ENCODE measurements around the gene TMBIM6.

Gene TMBIM6

DNA sequence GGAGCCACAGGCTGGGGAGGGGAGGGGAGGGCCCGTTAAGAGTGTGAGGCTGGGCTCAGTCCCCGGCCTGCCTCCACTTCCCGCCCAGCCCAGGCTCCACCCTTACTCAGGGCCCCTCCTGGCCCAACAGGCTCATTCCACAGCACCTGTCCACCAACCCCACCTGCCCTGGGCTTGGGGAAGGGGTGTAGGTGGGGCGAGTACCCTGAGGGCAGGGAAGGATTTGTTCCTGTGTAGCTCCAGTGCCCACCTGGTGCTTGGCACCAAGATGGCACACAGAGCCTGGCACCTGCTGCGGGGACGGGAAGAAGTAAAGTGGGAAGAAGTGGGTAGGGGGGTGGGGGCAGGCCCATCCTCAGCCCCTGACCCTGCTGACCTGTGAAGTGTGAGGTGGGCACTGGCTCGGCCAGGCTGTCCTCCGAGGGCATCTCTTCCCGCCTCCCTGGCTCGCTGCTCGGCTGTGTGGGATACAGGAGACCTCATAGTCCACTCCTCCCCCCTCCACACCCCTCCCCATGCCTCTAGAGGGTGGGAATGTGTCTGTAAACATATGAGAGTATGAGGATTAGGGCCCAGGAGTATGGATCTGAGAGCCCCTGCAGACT lies 51.7 kb downstream of the TMBIM6 start:
- peaks cover under 1% of the 10 kb centered on the region for H3K36me3 Mint-ChIP-seq
- ATAC-seq (ENCODE audit: low read depth) (no peak), DNase-seq (ENCODE audit: low spot score in 2 of 2) (no peak)
- no peaks in the 10 kb centered on the region for H3K27me3 Mint-ChIP-seq
- H3K9me3 Mint-ChIP-seq, result no peaks in the 10 kb centered on the region
- H3K4me3 Mint-ChIP-seq, result no peak overlapping the region
- no peak overlapping the region for H3K27ac Mint-ChIP-seq
- H3K4me1 Mint-ChIP-seq, result no peaks in the 10 kb centered on the region

DNA sequence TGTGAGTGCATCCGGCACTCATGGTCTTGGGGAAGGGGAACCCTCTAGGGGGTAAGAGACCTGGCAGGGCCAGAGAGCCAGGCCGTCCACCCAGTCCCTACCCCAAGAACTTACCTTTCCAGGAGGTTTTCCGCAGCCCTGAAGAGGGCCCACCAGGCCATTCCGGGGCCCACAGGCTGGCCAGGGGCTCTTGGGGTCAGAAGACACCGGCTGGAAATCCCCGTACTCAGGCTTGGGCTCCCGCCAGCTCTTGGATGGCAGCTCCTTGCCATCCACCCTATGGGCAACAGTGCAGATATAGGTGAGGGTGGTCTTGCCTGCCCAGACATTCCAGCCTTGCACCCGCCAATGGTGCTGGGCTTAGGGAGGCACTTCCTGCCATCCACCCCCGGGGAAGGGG lies 52.3 kb downstream of the TMBIM6 start:
- H3K4me3 Mint-ChIP-seq, result no peak overlapping the region
- H3K27me3 Mint-ChIP-seq, result no peaks in the 10 kb centered on the region
- DNase-seq (ENCODE audit: low spot score in 2 of 2), result no peak
- H3K36me3 Mint-ChIP-seq, result peaks cover 2% of the 10 kb centered on the region
- no peak for ATAC-seq (ENCODE audit: low read depth)
- H3K27ac Mint-ChIP-seq, result no peak overlapping the region
- no peaks in the 10 kb centered on the region for H3K4me1 Mint-ChIP-seq
- H3K9me3 Mint-ChIP-seq, result no peaks in the 10 kb centered on the region

DNA sequence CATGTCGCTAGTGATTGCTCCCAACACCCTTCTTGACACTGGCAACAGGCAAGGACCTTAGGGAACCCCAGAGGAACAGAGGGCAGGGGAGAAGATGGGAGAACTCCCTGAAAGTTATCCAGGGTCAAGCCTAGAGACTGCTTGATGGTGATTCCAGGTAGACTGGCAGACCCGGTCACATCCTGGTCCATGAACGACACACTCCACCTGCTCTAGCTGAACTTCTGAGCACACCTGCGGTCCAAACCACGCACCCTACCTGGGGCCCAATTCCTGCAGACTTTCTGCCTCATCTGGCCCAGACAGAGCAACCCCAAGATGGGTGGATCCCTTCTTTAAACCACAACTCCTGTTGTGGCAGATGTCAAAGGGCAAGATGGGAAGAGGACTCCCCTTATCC lies 52.7 kb downstream of the TMBIM6 start:
- peaks cover 2% of the 10 kb centered on the region for H3K36me3 Mint-ChIP-seq
- no peak overlapping the region for H3K27ac Mint-ChIP-seq
- H3K9me3 Mint-ChIP-seq, result no peaks in the 10 kb centered on the region
- no peak overlapping the region for H3K4me3 Mint-ChIP-seq
- no peaks in the 10 kb centered on the region for H3K4me1 Mint-ChIP-seq
- H3K27me3 Mint-ChIP-seq, result no peaks in the 10 kb centered on the region
- DNase-seq (ENCODE audit: low spot score in 2 of 2) (no peak), ATAC-seq (ENCODE audit: low read depth) (no peak)

DNA sequence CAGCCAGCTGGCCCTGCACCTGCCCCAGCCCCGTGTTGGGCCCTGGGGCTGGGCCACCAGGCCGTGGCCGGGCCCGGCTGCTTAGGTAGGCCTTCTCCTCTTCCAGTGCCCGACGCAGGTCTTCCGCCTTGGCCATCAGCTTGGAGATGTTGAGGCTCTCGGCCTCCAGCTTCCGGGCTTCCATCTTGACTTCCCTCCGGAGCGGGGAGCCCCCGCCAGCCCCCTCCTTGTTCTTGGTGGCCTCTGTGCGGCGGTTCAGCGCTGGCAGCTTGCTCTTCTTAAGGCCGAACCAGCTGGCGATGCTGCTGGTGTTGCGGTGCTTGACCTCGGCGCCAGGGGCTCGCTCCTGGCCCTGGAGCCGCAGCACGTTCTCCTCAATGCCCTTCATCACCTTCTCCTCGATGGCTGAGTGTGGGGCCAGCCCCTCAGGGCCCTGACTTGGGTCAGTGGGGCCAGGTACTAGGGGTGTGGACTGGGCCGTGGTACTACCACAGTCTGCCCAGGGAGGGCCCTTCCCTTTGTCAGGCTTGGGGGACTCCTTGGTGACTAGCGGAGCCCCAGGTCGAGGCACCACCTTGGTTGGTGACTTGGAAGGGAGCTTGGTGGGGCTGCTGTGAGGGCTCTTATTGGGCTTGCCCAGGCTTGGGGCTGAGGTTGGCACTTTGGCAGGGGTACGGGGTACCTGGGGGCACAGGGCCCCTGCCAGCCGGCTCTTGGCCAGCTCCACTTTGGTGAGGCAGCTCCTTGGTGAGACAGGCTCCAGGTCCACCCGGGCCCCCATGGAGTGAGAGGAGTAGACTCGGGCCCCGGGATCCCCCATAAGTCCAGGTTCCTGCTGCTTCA lies 53.7 kb downstream of the TMBIM6 start:
- Mint-ChIP-seq H3K9me3 (no peaks in the 10 kb centered on the region), H3K4me1 (no peaks in the 10 kb centered on the region), H3K27ac (no peak overlapping the region)

DNA sequence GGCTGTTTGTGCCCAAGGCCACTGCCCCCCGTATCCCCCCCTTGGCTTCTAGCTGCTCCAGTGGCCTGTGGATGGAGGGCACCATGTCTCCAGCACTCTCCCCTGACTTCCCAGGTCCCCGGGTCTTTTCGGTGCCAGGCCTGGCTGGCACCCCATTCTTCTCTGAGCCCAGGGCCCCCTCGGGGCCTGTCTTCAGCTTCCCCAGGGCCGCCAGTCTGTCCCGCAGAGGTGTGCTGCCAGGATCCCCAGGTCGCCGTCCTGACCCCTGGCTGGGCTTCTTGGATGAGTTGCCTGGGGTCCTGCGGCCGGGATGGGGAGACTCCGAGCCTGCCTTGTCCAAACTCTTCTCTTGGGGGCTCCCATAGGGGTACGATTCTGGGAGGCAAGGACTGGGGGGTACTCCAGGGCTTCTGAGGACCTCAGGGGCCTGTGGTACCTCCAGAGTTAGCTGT lies 54.3 kb downstream of the TMBIM6 start:
- Mint-ChIP-seq H3K27ac (no peak overlapping the region), H3K9me3 (no peaks in the 10 kb centered on the region), H3K4me1 (no peaks in the 10 kb centered on the region), H3K4me3 (no peak overlapping the region), H3K27me3 (no peaks in the 10 kb centered on the region), H3K36me3 (peaks cover 6% of the 10 kb centered on the region)
- ATAC-seq (ENCODE audit: low read depth) (no peak), DNase-seq (ENCODE audit: low spot score in 2 of 2) (no peak)

More for the DNA sequence above, 53.7 kb downstream of the TMBIM6 start:
- H3K27me3 Mint-ChIP-seq, result no peaks in the 10 kb centered on the region
- ATAC-seq (ENCODE audit: low read depth), result no peak
- DNase-seq (ENCODE audit: low spot score in 2 of 2), result no peak
- no peak overlapping the region for H3K4me3 Mint-ChIP-seq
- peaks cover 2% of the 10 kb centered on the region for H3K36me3 Mint-ChIP-seq

DNA sequence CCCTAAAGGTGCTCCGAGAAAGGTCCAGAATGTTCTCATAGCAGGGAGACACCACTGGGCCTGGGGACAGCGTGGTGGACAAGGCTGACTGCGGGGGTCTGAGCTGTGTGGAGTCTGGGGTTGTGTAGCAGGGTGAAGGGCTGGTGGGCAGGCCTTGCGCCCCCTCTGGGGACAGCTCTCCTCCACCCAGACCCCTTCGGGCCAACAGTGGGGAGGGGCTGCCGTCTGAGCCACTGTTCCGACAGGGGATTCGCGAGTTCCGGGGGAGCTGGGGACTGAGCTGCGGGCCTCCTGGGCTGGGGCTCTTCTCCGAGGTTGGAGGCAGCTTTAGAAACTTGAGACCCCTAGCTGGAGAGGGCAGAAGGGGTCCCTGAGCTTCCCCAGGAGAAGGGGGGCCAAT lies 54.8 kb downstream of the TMBIM6 start:
- Mint-ChIP-seq H3K4me1 (no peaks in the 10 kb centered on the region), H3K4me3 (no peak overlapping the region), H3K36me3 (peaks cover 6% of the 10 kb centered on the region), H3K27me3 (no peaks in the 10 kb centered on the region), H3K27ac (no peak overlapping the region), H3K9me3 (no peaks in the 10 kb centered on the region)
- DNase-seq (ENCODE audit: low spot score in 2 of 2) (no peak), ATAC-seq (ENCODE audit: low read depth) (no peak)

DNA sequence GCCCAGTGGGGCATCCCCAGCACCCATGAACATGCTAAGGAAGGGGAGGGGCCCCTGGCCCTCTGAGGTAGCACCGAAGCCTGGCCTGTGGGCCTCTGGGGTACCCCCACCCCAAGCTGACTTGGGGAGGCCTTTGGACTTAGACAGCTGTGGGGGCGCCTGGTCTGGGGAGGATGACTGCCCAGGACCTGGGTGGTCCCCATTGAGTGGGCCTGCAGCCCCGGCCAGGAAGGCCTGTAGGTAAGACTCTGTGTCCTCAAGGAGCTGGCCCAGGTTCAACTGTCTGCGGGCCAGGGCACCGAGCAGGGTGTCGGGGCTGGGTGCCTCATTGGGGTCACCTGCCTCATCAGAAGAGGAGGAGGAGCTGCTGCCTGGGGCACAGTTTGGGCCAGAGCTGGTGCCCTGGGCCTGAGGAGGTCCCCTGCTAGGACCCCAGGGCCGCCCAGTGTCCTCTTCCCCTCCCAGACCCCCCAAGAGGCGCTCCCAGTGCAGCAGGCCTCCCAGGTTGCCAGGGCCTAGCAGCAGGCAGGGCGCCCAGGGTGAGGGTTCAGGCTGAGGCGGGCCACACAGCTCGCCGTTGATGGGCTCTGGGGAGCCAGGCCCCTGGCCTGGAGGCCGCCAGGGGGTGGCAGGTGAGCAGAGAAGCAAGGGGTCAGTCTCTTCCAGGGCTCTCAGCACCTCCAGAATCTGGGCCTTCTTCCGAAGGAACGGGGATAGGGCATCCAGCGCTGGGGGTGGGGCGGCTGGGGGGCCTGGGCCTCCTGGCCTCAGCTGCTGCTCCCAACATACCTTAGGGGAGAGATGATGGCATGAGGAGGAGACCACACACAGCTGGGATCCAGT lies 55.5 kb downstream of the TMBIM6 start:
- Mint-ChIP-seq H3K27me3 (no peaks in the 10 kb centered on the region), H3K9me3 (no peaks in the 10 kb centered on the region), H3K36me3 (peaks cover 8% of the 10 kb centered on the region), H3K4me1 (no peaks in the 10 kb centered on the region), H3K4me3 (no peak overlapping the region), H3K27ac (no peak overlapping the region)
- ATAC-seq (ENCODE audit: low read depth), result no peak
- DNase-seq (ENCODE audit: low spot score in 2 of 2), result no peak

DNA sequence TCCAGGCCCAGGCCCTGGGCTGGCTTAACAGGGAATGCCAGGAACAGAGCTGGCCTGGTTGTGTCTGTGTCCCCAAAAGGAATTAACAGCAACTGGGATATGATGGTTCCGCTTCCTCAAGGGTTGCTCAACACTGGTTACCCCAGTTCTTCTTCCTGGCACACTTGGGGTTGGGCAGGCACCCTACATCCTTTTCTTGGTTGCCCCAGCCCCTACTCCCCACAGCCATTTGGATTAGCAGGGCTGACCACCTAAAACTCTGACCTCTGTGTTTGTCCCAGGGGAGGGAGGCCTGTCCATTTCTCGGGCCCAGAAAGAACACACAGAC lies 56.1 kb downstream of the TMBIM6 start:
- no peaks in the 10 kb centered on the region for H3K4me1 Mint-ChIP-seq
- DNase-seq (ENCODE audit: low spot score in 2 of 2) (no peak), ATAC-seq (ENCODE audit: low read depth) (no peak)
- no peaks in the 10 kb centered on the region for H3K27me3 Mint-ChIP-seq
- no peak overlapping the region for H3K4me3 Mint-ChIP-seq
- no peak overlapping the region for H3K27ac Mint-ChIP-seq
- peaks cover 9% of the 10 kb centered on the region for H3K36me3 Mint-ChIP-seq
- H3K9me3 Mint-ChIP-seq, result no peaks in the 10 kb centered on the region

DNA sequence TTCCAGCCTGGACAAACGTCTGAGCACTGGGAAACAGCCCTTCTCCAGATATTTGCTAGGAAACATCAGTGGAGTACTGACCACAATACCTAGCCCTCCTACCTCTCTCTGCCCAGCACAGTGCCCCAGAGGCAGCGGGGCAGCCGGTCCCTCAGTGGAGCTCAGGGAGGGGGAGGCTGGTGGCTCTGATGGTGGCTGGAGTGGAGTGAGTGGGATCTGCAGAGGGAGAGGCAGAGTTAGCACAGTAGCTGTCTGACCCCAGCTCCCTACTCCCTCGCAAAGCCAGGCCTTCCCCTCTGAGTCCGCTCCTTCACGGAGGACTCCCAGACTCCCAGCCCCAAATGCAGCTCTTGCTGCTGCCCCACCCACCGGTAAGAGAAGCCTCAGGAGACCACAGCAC lies 56.9 kb downstream of the TMBIM6 start:
- no peak overlapping the region for H3K4me3 Mint-ChIP-seq
- H3K27me3 Mint-ChIP-seq, result no peaks in the 10 kb centered on the region
- peaks cover 14% of the 10 kb centered on the region for H3K36me3 Mint-ChIP-seq
- no peak overlapping the region for H3K27ac Mint-ChIP-seq
- no peaks in the 10 kb centered on the region for H3K4me1 Mint-ChIP-seq
- no peaks in the 10 kb centered on the region for H3K9me3 Mint-ChIP-seq
- ATAC-seq (ENCODE audit: low read depth) (no peak), DNase-seq (ENCODE audit: low spot score in 2 of 2) (no peak)

DNA sequence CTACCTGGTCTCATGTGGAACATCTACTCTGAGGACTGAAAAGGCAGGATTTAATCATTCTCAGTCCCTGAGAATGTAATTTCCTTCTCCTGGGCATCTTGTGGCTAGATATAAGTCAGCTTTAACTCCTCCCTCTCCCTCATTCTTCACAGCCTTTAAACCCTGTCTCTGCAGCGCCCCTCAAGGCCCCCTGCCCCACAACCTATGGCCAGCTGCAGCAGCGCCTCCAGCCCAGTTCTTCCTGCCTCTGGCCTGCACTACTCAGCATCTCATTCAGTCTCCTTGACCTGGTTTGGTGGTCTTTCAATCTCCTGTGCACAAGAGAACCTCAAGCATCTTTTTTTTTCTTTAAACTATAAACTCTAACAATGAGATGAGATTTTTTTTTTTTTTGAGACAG lies 57.6 kb downstream of the TMBIM6 start:
- Mint-ChIP-seq H3K4me1 (no peaks in the 10 kb centered on the region), H3K9me3 (no peaks in the 10 kb centered on the region), H3K4me3 (no peak overlapping the region), H3K36me3 (peaks cover 16% of the 10 kb centered on the region), H3K27ac (no peak overlapping the region), H3K27me3 (no peaks in the 10 kb centered on the region)
- no peak for ATAC-seq (ENCODE audit: low read depth)
- no peak for DNase-seq (ENCODE audit: low spot score in 2 of 2)

DNA sequence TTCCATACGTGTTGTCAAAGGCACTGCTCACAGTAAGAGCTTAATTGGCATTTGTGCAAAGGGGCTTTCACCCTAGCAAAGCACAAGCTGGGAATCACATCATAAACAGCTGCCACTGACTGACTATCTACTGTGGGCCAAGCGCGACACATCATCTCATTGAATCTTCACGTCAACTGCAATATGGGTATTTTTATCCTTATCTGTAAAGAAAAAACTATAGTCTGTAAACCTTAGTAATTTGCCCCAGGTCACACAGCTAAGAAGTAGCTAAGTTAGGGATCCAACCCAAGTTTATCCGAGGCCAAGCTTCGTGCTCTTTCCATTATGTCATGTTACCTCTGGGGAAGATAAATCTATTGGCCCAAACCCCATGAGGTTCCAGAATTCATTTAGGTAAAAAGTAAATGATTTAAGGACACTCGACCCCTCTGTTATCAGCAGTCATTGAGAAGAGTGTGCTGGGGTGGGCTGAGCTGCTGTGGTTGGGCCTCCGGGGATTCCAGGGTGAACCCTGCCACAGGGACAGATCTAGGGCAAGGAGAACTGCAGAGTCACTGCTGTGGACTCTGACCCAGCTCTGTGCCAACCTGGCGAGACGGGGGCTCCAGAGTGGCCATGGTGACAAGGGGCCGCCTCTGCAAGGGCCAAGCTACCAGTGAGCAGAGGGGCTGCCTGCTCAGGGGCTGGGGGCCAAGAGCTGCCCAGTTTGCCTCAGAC lies 59.2 kb downstream of the TMBIM6 start:
- Mint-ChIP-seq H3K4me3 (no peak overlapping the region), H3K27ac (no peak overlapping the region), H3K27me3 (no peaks in the 10 kb centered on the region), H3K36me3 (peaks cover 19% of the 10 kb centered on the region), H3K9me3 (no peaks in the 10 kb centered on the region), H3K4me1 (no peaks in the 10 kb centered on the region)
- no peak for DNase-seq (ENCODE audit: low spot score in 2 of 2)
- ATAC-seq (ENCODE audit: low read depth), result no peak

DNA sequence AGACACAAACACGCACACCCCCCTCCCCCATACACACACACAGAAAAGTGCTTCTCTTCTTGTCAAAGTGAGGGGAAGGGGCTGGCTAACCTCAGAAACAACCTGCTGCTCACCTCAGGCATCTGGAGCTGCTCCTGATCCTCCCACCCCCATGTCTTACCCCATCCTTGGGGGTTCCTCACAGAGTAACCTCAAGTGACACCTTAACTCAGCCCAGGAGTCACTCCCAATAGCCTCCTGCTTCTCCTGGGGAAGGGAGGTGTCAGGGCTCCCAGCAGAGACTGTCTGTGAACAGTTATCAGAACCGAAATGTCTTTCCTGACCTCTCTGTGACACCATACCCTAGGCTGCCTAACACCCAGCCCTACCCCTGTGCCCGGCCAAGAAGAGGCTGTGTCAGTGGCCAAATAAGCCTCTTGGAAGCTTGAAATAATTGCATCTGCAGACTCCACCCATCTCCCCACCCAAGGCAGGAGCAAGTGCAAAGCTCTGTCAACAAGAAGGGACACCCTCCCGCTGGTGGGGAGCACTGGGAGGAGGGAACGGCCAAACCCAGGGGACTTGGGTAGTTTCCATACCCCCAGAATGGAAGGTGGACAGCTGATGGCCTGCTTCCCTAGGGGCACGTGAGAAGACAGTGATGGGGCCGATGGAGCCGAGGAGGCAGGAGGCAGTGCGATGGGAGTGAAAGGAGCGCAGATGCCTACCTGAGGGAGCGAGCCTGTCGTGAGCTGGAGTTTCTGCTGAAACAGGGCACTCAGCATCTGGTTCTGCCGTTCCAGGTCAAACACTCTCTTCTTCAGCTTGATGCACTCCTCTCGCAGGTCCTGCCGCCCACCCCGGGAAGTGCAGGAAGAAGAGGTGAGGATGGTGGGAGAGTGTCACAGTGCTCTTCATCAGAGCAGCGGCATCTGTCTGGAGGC lies 60.0 kb downstream of the TMBIM6 start:
- Mint-ChIP-seq H3K36me3 (peaks cover 22% of the 10 kb centered on the region), H3K4me3 (no peak overlapping the region), H3K4me1 (no peaks in the 10 kb centered on the region), H3K27me3 (no peaks in the 10 kb centered on the region), H3K27ac (no peak overlapping the region), H3K9me3 (no peaks in the 10 kb centered on the region)
- no peak for DNase-seq (ENCODE audit: low spot score in 2 of 2)
- no peak for ATAC-seq (ENCODE audit: low read depth)
